GOT3 (cell line): ENCODE data around the gene PCYT1A.
A peak's percentile ranks its signal among the peaks of the same experiment; 100 is the strongest.
"Not testable (repeated sequence)": the region's sequence is repeated elsewhere in the genome, so short reads cannot be mapped to it uniquely, and the experiment has no call there.

ENCODE experiments used
- DNase-seq: peaks from one replicate; lab custom pipeline; 2025; ENCODE audit warnings: mixed read lengths; lab: John Stamatoyannopoulos, UW

PCYT1A gene

DNA sequence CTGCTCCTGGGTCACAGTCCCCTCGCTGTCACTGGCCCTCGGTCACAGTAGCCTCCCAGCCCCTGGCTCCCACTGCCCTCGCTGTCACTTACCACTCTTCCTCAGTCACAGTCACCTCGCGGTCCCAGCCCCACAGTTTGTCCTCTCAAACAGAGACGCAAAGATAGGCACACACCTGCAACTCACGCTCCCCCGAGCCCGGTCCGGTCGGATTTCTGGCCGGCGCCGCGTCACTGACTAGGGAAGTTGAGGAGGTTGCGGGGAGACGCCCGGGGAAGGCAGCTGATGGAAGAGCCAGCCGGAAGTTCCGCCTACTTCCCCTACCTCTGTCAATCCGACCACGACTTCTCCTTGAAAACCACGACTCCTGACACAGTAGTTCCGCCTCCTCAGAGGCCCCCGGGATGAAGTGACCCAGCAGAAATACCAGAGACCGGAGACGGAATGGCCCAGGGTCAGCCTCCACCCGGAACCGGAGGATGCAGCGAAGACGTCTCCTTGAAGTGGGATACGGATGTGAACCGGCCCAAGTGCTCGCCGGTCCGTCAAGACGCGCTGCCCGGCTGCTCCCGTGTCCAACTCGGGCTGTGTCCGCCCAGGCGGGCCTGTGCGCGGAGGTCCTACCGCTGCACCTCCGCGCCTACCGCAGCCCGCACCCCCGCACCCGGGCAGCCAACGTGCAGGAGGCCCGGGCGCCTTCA lies at the start of gene PCYT1A:
TSS of gene PCYT1A (minus strand) at position 287 of the 701 bp plus-strand sequence. CDS start 17,195 bp downstream, outside the sequence.
- peak; percentile 95 for DNase-seq

DNA sequence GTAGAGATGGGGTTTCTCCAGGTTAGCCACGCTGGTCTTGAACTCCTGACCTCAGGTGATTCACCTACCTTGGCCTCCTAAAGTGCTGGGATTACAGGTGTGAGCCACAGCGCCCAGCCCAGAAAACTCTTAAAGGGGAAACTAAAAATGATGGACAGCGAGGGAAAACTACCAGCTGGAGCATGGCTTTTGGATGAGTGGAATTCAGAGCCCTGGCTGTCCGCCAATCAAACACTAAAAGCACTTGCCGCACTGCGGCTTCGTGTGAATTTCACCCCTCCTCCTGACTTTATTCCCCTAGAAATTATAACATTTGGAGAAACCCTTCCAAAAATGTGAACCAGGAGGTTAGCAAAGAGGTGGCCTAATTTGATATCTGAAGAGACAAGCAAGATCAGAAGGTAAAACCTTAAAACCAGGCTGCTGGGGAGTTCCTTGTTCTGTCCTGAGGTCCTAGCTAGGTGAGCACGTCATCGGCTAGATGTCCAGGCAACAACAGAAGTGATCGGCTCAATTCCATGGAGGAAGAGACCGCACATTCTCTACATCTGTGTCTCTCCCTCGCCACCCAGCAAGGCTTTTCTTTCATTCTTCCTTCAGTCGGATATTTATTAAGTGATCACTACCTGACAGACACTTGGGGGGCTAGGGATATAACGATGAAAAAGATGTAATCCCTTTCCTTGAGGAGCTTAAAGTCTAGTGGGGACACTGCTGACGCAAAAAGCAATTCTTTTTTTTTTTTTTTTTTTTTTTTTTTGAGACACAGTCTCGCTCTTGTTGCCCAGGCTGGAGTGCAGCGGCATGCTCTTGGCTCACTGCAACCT lies 49.0 kb upstream of the PCYT1A start:
- DNase-seq, result no peak

DNA sequence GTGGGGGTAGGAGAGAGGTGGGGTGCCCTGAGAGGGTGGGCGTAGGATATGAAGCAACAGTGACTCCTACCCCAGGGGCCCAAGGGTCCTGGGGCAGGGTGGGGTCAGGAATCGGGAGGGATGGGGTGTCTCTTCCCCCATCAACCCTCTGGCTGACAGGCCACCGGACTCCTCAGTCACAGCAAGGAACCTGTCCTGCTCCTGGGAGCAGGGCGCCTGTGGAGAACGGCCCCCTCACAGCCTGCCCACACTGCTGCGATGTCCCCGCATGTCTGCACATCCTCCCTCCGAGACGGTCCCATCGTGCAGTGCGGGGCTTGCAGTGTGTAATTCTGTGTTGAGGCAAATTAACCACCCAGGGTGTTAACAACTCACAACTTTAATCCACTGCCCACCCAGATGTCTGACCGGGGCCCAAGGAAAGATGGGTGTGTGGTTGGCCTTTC lies 48.0 kb upstream of the PCYT1A start:
- DNase-seq, result no peak

DNA sequence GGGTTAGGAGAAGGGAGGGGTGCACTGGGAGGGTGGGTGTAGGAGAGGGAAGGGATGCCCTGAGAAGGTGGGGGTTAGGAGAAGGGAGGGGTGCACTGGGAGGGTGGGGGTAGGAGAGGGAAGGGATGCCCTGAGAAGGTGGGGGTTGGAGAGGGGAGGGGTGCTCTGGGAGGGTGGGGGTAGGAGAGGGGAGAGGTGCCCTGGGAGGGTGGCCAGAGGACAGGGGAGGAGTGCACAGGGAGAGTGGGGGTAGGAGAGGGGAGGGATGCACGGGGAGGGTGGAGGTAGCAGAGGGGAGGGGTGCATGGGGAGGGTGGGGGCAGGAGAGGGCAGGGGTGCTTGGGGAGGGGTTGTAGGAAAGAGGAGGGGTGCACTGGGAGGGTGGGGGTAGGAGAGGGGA lies 47.5 kb upstream of the PCYT1A start:
- no peak for DNase-seq

DNA sequence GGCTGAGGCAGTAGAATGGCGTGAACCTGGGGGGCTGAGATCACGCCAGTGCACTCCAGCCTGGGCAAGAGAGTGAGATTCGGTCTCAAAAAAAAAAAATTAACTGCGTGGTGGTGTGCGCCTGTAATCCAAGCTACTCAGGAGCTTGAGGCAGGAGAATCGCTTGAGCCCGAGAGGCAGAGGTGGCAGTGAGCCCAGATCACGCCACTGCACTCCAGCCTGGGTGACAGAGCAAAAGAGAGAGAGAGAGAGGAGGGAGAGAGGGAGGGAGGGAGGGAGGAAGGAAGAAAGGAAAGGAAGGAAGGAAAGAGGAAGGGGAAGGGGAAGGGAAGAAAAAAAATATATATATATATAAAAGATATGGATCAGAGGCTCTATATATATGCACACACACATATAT lies 44.6 kb upstream of the PCYT1A start:
- DNase-seq, result no peak

DNA sequence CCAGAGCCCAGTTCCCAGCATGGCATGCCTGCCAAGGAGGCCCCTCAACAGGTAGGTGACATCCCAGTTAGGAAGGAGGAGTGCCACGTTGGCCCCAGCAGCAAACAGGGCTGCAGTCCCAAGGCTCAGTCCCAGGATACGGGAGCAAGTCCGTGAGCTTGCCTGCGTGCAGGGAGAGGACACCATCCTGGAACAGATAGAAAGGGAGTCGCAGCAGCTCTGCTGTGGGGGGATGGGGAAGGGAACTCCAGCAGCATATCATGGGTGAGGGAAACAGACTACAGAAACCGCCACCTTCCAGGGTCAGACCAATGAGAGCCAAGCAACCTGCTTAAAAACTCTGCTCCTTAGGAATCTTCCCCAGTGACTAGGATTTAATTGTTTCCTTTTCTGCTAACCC lies 39.9 kb upstream of the PCYT1A start:
- no peak for DNase-seq

DNA sequence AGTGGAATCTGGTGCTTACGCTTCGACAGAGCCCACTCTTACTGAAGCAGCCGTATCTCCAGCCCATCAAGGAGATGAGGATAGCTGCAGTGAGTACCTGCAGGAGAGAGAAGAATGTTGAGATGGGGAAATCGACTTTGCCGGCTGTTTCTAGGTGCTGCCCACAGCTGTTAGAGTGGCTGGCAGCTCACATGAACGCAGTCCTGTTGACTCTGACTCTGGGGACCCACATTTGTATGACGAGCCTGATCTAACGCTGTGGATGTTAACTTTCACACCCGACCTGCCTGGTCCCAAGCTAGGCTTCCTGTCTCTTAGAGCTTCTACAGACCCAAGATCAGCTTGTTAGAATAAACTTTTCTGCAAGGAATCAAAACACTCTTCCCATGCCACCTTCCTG lies 39.4 kb upstream of the PCYT1A start:
- DNase-seq, result no peak

DNA sequence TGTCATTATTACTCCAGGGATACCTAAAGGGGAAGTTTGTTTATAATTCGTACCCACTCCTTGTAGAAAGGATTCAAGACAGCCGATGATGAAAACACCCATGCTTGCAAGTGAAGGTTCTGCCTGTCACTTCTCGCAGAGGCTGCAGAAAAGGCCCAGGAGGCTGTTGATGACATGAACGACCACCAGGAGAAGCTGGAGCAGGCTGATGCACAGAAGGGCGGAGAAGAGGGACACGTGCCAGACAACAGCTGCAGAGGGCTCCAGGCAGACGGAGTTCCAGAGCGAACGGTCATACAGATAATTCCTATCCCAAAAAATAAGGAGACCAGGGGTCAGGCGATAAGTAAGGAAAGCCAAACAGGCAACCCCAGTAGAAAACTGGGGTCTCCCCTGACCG lies 36.2 kb upstream of the PCYT1A start:
- no peak for DNase-seq

DNA sequence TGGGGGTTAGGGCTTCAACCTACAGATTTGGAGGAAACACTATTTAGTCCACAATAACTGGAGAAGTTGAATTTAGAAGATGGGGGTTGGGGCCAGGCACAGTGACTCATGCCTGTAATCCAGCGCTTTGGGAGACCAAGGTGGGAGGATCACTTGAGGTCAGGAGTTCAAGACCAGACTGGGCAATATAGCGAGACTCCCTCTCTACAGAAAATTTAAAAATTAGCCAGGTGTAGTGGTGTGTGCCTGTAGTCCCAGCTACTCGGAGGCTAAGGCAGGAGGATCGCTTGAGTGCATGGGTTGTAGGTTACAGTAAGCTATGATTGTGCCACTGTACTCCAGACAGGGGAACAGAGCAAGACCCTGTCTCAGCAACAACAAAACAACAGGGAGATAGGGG lies 35.5 kb upstream of the PCYT1A start:
- DNase-seq, result no peak

DNA sequence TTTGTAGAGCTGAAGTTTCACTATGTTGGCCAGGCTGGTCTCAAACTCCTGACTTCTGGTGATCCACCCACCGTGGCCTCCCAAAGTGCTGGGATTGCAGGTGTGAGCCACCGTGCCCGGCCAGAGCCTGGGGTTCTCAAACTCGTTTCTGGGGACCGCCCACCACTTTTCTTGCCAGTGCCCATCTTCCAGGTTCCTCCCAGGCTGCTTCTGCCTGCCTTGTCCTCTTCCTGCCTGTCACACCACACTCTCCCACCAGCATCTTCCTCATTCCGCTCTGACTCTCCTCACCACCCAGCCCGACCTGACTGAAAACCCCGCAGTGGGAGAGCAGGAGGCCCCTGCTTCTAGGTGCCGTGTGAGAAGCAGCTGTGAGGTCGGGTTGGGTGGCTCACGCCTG lies 33.6 kb upstream of the PCYT1A start:
- DNase-seq, result no peak

DNA sequence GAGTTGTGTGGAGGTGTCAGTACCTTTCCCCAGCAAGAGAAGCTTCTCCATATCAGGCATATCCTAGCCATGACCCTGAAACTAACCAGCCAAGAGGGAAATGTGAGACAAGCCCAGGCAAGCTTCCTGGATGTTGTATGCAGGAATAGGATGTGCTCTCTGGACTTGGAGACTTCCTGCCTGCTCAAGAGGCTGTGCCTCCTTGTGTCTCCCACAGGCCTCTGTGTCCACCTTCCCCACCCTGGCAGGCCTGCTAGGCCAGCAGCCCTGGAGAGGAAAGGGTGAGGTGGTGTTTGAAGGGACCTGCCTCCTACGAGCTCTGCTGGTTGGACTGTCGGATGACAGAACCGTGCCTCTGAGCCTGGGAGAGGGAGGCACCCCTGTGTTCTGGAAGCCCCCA lies 32.6 kb upstream of the PCYT1A start:
- DNase-seq, result no peak

DNA sequence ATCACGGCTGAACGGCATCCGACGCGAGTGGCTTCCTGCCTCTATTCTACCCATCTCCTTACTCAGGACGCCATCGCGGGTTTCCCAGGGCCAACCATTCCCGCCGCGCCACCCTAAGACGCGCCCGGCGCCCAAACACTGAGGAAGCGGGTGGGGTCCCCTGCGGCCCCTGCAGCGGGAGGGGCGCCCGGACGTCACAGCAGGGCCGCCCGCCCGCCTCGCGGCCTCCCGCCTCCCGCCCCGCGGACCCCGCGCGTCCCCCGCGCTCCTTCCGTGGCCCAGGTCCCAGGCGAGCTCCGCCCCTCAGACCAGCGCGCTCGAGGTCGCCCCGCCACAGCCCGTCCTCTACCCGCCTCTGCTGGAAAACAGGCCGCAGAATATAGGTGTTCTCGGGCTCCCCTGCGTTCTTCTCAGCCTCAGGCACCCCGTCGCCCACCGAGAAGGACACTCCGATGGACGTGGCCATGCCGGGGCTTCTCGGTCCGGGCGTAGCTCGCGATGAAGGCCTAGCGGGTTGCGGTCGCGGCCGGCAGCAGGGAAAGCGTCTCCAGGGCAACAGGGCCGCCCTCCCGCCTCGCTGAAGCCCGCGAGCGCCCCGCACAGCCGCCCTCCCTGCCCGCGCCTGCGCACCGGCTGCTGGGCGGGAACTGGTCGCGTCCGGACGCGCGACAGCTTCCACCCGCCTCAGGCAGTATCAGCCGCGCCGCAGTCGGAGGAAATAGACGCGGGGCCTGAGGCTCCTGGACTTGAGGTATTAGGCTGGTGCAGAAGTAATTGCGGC lies 30.4 kb upstream of the PCYT1A start, which contains the start of gene DYNLT2B:
TSS of gene DYNLT2B (minus strand) at position 554 of the 781 bp plus-strand sequence. CDS start at position 466, 88 bp downstream.
- DNase-seq, result peak; percentile 84

DNA sequence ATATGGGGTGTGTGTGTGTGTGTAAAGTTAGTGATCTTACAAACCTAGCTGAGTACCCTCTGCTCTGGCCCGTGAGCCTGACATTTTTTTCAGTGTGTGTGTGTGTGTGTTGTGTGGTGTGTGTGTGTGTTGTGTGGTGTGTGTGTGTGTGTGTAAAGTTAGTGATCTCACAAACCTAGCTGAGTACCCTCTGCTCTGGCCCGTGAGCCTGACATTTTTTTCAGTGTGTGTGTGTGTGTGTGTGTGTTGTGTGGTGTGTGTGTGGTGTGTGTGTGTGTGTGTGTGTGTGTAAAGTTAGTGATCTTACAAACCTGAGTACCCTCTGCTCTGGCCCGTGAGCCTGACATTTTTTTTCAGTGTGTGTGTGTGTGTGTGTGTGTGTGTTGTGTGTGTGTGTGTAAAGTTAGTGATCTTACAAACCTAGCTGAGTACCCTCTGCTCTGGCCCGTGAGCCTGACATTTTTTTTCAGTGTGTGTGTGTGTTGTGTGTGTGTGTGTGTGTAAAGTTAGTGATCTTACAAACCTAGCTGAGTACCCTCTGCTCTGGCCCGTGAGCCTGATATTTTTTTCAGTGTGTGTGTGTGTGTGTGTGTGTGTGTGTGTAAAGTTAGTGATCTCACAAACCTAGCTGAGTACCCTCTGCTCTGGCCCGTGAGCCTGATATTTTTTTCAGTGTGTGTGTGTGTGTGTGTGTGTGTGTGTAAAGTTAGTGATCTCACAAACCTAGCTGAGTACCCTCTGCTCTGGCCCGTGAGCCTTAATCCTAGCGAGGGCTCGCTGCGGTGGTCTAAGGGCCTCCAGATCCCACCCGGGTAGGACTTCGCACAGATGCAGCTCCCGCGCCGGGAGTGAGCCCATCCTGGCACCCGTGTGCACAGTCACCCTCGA lies 29.5 kb upstream of the PCYT1A start:
- DNase-seq, result not testable (repeated sequence)

DNA sequence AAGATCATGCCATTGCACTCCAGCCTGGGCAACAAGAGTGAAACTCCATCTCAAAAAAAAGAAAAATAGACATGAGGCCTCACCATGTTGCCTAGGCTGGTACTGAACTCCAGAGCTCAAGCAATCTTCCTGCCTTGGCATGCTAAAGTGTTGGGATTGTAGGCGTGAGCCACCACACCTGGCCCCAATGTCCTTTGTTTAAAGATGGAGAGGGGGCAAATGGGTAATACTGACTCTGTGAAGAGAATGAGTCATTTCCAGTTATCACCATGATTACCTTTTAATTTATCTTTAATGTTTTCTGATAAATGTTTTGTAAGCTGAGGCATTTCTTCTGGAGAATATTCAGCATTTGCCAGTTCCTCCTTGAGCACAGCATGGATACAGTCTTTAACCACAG lies 28.3 kb upstream of the PCYT1A start:
- DNase-seq, result no peak

DNA sequence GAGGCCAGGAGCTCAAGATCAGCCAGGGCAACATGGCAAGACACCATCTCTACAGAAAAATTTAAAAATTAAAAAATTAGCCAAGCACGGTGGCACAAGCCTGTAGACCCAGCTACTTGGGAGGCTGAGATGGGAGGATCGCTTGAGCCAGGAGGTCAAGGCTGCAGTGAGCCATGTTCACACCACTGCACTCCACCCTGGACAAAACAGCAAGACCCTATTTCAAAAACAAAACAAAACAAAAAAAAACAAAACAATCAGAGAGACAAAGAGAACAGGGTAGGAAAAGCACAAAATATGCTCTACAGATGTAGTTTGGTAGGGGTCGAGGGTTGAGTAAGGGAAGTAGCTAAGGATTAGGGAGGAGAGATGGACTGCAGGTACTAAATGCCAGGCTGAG lies 27.1 kb upstream of the PCYT1A start:
- no peak for DNase-seq

DNA sequence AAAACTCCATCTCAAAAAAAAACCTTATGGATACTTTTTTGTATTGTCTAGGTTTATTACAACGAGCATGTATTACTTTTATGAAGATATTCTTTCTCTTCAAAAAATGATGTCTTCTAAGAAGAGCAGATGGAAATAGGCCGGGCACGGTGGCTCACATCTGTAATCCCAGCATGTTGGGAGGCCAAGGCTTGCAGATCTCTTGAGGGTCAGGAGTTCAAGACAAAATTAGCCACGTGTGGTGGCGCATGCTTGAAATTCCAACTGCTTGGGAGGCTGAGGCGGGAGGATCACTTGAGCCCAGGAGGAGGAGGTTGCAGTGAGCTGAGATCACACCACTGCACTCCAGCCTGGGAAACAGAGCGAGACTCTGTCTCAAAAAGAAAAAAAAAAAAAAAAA lies 26.6 kb upstream of the PCYT1A start:
- DNase-seq, result not testable (repeated sequence)

DNA sequence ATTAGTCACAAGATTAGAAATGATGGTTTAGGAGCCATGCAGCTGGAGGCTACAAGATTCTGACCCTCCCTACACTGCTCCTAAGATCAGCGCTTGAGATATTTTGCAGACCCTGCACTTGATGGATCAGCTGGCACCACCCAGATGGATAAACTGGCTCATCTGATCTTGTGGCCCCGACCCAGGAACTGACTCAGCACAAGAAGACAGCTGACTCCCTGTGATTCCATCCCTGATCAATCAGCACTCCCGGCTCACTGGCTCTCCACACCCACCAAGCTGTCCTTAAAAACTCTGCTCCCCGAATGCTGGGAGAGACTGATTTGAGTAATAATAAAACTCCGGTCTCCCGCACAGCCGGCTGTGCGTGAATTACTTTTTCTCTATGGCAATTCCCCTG lies 15.4 kb upstream of the PCYT1A start:
- not testable (repeated sequence) for DNase-seq

DNA sequence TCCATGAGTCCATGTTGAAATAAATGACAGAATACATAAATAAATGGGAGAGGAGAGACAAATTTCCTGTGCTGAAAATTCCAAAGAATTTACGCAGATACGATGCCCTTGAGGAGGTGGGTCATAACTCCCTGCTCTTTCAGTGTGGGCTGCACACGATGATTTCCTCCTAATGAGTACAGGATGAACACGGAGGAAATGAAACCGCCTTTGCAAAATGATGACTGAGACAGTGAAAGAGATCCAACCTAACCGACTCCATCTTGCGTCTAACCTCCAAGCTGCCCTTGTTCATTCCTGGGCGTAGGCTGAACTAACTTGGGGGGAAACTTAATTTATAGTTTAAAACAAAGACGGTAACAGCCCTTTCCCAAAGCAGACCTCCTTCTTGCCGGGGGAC lies 15.0 kb upstream of the PCYT1A start:
- not testable (repeated sequence) for DNase-seq

DNA sequence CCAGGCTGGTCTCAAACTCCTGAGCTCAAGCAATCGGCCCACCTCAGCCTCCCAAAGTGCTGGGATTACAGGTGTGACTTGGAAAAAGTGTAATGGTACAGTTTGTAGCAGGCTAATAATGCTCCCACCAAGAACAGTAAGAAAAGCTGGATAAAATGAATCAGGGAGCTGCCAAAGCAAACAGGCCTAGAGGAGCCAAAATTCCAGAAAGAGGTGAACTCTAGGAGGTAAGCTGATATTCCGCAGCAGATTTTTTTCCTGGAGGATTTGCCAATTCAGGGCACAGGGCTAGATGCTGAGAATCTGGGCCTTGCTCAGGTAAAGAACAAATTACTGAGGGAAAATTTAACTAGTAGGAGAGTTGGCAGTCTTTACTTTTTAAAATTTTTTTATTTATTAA lies 11.0 kb upstream of the PCYT1A start:
- no peak for DNase-seq

DNA sequence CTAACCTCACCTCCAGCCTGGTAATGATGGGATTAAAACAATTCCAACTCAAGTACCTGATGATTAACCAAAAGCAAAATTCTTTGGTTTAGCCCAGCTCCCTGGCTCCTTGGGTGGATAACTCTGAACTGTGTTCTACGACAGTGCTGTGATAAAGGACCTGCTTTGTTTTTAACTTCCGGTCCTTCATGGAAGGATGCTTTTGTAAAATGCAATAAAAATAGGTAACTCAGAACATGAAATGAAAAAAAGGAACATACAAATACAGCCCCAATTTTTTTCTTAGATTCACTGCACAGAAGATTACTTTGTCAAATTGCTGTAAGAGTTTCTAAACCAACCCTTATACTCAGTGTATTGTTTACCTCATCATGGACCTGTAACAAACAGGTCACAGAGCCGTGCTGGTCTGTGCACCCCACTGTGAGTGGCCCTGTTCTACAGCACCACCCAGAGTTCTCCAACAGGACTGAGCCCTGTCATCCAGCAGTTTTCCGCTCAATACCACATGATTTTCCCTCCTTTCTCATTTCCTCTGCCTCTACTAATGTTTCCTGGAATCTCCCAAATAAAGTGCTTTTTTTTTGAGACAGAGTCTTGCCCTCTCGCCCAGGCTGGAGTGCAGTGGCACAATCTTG lies 4.9 kb upstream of the PCYT1A start:
- no peak for DNase-seq

DNA sequence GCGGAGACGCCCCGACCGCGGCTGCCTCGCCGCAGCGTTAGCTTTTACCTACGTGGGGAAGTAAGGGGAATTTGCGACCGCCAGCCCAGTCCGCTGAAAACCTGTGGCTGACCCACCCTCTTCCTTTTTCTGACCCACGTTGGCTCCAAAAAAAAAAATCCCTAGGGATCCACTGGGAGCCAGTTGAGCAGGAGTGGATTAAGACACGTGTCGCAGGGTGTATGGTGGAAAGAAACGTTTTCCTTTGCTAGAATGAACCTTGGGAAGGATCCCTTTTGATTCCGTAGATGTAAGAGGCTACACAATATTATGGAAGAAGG lies 575 bp upstream of the PCYT1A start:
- DNase-seq, result no peak
